HCT116 (cell line): ENCODE results near the gene CEP20.

Source experiments
- EZH2 ChIP-seq: fragments of 200-600 bp; sonication (generic); IDR thresholded peaks from 2 replicates; pipeline ENCODE4 v1.6.1; 2017; ENCODE audit warnings: antibody characterized with exemption, mixed run types
- EZH2phosphoT487 ChIP-seq: fragments of 200-600 bp; IDR thresholded peaks from 2 replicates; pipeline ENCODE4 v1.6.1; 2018; ENCODE audit warnings: antibody characterized with exemption, borderline replicate concordance
- RAD21 ChIP-seq: IDR thresholded peaks from 2 replicates; pipeline ENCODE4 v1.6.1; 2012; ENCODE audit warnings: low read depth, mild to moderate bottlenecking
- TF ChIP-seq, protein P1 (sequence below), 3 experiments: fragments of 200-600 bp in 1 of 3; sonication (generic) in 1 of 3; IDR thresholded peaks in 2 of 3; conservative IDR thresholded peaks in 1 of 3; 2 replicates each; pipeline ENCODE4 v1.5.1; 2012 to 2017; ENCODE audit warnings: low read depth in 2 of 3, low read length in 2 of 3, antibody characterized with exemption in 1 of 3, borderline replicate concordance in 1 of 3, control low read depth in 1 of 3, mild to moderate bottlenecking in 1 of 3, mixed read lengths in 1 of 3, mixed run types in 1 of 3, moderate library complexity in 1 of 3; ENCODE audit not compliant: insufficient read depth in 1 of 3

DNA sequence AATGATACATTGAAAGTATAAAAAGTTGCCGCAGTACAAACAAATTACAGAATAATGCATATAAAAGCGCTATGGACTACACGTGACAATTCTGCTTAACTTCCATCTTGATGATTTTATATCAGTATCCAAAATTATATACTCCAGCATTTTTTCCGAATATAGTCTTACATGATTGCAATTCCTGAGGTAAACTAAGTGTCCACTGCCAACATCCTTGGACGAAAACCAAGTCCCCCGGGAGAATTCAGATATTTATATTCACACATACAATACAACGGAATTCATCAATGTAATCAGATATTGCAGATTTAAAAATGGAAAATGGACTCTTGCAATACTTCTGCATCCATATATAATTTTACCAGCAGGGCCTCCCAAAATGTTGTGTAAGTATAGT, 22.7 kb downstream of the CEP20 start:
- TF ChIP-seq EZH2phosphoT487 = no peak
- TF ChIP-seq, protein P1, sequence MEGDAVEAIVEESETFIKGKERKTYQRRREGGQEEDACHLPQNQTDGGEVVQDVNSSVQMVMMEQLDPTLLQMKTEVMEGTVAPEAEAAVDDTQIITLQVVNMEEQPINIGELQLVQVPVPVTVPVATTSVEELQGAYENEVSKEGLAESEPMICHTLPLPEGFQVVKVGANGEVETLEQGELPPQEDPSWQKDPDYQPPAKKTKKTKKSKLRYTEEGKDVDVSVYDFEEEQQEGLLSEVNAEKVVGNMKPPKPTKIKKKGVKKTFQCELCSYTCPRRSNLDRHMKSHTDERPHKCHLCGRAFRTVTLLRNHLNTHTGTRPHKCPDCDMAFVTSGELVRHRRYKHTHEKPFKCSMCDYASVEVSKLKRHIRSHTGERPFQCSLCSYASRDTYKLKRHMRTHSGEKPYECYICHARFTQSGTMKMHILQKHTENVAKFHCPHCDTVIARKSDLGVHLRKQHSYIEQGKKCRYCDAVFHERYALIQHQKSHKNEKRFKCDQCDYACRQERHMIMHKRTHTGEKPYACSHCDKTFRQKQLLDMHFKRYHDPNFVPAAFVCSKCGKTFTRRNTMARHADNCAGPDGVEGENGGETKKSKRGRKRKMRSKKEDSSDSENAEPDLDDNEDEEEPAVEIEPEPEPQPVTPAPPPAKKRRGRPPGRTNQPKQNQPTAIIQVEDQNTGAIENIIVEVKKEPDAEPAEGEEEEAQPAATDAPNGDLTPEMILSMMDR (IDR thresholded peaks at IDR 0.05 in 2 of 3, conservative IDR thresholded peaks at IDR 0.05 in 1 of 3; ENCODE audit: borderline replicate concordance in 1 of 3, insufficient read depth in 1 of 3, low read depth in 2 of 3, low read length in 2 of 3) = no peak
- no peak for TF ChIP-seq EZH2
- no peak for TF ChIP-seq RAD21
